ENCODE measurements around the gene EYA2.

The EYA2 gene

GRCh38 chr20:47237715-47238114 lies 343.1 kb downstream of the EYA2 start:
- DNase-seq: no peak
